Activated T-cell treated with anti-CD3 and anti-CD28 coated beads, Interleukin-2, amount 50 U/mL, for 4 hours (primary cell): Measurements from ENCODE around the gene OPTC. TPM values are rescaled to one million over a fixed set of nuclear protein-coding genes. Genes with fewer than 3 reads are reported as not detected.

Experiments used
- ATAC-seq, 2 donors: fragments of 200-7000 bp; cut with Tn5 transposase; one replicate each; pipeline ENCODE4 v1.10.0; 2021
- DNase-seq: peaks from one replicate; pipeline ENCODE4 v3.0.0-alpha.2; 2020
- H3K27me3 Mint-ChIP-seq: one replicate; pipeline ENCODE4 v1.8.0; 2021; ENCODE audit warnings: low read depth, mixed read lengths
- H3K36me3 Mint-ChIP-seq: one replicate; pipeline ENCODE4 v1.8.0; 2022; ENCODE audit warnings: mixed read lengths; ENCODE audit not compliant: insufficient read depth
- H3K4me1 Mint-ChIP-seq: one replicate; pipeline ENCODE4 v1.8.0; 2021; ENCODE audit warnings: low read depth, mixed read lengths
- H3K4me3 Mint-ChIP-seq: one replicate; pipeline ENCODE4 v1.8.0; 2021; ENCODE audit warnings: mild to moderate bottlenecking, moderate library complexity, mixed read lengths
- H3K9me3 Mint-ChIP-seq: one replicate; pipeline ENCODE4 v1.8.0; 2021; ENCODE audit warnings: mixed read lengths
- total RNA-seq, 3 donors: library from RNA; stranded (reverse); gene quantifications; one replicate each; pipeline ENCODE4 v1.2.1, GENCODE V29; 2021

OPTC gene
- total RNA-seq, 3 donors from 2014 or later = not detected

DNA sequence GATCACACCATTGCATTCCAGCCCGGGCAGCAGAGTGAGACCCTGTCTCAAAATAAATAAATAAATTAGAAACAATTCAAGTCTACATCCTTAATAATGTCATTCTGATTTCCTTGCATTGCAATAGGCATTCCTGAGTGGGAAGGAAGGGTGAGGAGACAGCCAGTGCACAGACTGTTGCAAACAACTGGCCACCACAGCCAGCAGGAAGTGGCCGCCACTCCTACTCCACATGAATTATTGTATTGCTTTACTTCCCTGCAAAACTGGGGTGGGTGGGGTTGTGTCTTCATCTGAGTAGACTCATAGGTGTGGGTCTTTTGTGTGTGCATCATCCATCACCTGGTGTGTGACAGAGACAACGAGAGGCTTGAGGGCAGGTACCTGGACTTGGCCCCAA lies 60.1 kb downstream of the OPTC start:
- Mint-ChIP-seq H3K9me3 (no peaks in the 10 kb centered on the region), H3K36me3 (no peaks in the 10 kb centered on the region), H3K4me3 (no peak overlapping the region), H3K27me3 (no peaks in the 10 kb centered on the region), H3K4me1 (no peaks in the 10 kb centered on the region)
- DNase-seq (no peak), ATAC-seq (no peak)

GRCh38 chr1:203555076-203555475 lies 61.1 kb downstream of the OPTC start:
- Mint-ChIP-seq H3K27me3 (no peaks in the 10 kb centered on the region), H3K4me3 (no peak overlapping the region), H3K9me3 (no peaks in the 10 kb centered on the region), H3K4me1 (no peaks in the 10 kb centered on the region), H3K36me3 (no peaks in the 10 kb centered on the region)
- DNase-seq (no peak), ATAC-seq (no peak)

- ATAC-seq (no peak), DNase-seq (no peak)
- Mint-ChIP-seq H3K9me3 (no peaks in the 10 kb centered on the region), H3K4me1 (no peaks in the 10 kb centered on the region), H3K4me3 (no peak overlapping the region), H3K27me3 (no peaks in the 10 kb centered on the region), H3K36me3 (no peaks in the 10 kb centered on the region)
These were observed 61.6 kb downstream of the OPTC start for GRCh38 chr1:203555511-203556046.

- no peaks in the 10 kb centered on the region for H3K9me3 Mint-ChIP-seq
- H3K4me1 Mint-ChIP-seq = no peaks in the 10 kb centered on the region
- ATAC-seq (no peak), DNase-seq (no peak)
- no peaks in the 10 kb centered on the region for H3K27me3 Mint-ChIP-seq
- no peaks in the 10 kb centered on the region for H3K36me3 Mint-ChIP-seq
- no peak overlapping the region for H3K4me3 Mint-ChIP-seq
These were observed 62.3 kb downstream of the OPTC start for GRCh38 chr1:203556047-203556851.

- ATAC-seq (no peak), DNase-seq (no peak)
- Mint-ChIP-seq H3K4me1 (no peaks in the 10 kb centered on the region), H3K36me3 (no peaks in the 10 kb centered on the region), H3K27me3 (no peaks in the 10 kb centered on the region), H3K4me3 (no peak overlapping the region), H3K9me3 (no peaks in the 10 kb centered on the region)
These were observed 63.4 kb downstream of the OPTC start for GRCh38 chr1:203557390-203557789.

- DNase-seq = no peak
- peaks cover 2% of the 10 kb centered on the region for H3K36me3 Mint-ChIP-seq
These were observed 64.3 kb downstream of the OPTC start for GRCh38 chr1:203558064-203558760.

More at GRCh38 chr1:203558064-203558760, 64.3 kb downstream of the OPTC start:
- Mint-ChIP-seq H3K9me3 (no peaks in the 10 kb centered on the region), H3K4me1 (no peaks in the 10 kb centered on the region), H3K4me3 (no peak overlapping the region), H3K27me3 (no peaks in the 10 kb centered on the region)
- ATAC-seq = no peak

Other genes starting within 250 kb of the OPTC start
- gene BTG2, start 188.6 kb upstream of the OPTC start, total RNA-seq = 100 to 1,000 TPM in 1 of 3 donors, 10 to 100 TPM in 2; 73.0 to 101 (median 80.5) TPM
- 1 to 10 TPM in 1 of 3 donors, under 1 TPM in 2; 0.19 to 1.1 (median 0.26) TPM for gene FMOD, start 143.0 kb upstream of the OPTC start, total RNA-seq
- gene PRELP, start 18.3 kb upstream of the OPTC start, total RNA-seq = under 1 TPM; 0.03 to 0.05 (median 0.03) TPM
- gene ATP2B4, start 132.7 kb downstream of the OPTC start, total RNA-seq = 10 to 100 TPM in 2 of 3 donors, 1 to 10 TPM in 1; 6.1 to 17.0 (median 12.1) TPM